ENCODE measurements around the gene IL12RB2.
"Not testable (repeated sequence)": the region's sequence is repeated elsewhere in the genome, so short reads cannot be mapped to it uniquely, and the experiment has no call there.

IL12RB2 gene

DNA sequence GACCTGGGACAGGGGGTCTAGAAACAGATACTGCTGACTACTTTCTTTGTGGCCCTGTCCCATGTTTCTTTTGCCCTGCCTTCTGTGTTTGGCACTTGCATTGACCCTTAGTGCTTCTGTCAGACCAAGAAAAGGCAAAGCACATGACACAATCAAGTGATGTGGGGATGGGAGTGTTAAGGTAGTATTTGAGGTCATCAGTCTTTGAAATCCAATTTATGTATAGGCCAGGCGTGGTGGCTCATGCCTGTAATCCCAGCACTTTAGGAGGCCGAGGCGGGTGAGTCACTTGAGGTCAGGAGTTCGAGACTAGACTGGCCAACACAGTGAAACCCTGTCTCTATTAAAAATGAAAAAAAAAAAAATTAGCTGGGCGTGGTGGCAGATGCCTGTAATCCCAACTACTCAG lies 96.5 kb downstream of the IL12RB2 start:
- no peak for DNase-seq

DNA sequence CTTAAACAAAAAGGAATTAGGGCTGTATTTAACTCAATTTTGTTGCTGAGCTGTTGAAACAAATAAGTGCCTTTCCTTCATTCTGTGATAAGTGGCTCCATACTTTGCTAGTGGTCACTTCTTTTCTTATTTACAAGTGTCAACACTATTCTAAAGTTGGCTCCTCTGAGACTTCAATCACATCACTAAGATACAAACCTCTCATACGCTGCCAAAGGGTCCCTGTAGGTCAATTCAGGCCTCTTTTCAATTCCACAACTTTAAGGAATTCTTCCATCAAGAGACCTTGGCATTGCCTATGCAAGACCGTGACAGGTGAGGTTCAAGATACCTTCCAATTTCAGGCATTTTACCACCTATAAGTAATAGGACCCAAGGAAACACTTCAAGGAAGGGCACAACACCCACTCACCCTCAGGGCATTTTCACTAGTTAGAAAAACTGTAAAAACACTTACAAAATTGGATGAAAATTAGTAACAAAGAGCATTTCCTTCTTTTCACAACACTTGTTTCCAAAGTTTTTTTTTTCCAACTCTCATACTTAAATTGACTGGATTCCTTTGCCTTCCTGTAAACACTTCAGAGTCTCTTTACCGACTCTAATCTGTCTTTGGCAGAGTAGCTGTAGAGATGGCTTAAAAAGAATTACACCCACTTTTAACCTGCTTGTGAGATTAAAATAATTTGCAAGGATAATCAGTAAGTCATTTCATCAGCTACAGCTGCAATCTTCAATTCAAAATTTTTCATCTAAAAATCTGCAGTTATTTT lies 98.0 kb downstream of the IL12RB2 start:
- no peak for DNase-seq

DNA sequence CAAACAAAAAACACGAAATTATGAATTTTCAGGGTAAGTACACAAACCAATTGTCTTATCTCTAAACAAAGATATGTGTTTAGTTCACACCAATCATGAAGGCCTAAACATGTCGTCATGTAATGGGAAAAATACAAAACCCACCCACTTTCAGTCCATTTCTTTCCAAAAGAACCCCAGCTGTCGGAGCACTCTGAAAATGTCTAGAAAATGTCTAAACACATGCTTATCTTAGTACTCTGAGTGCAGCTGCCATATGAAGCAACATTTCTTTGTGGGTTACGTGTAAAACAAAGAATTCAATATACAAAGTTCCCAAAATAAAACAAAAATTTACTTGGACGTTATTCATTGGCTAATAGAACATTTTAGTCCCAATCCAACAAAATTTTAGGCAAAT lies 99.8 kb downstream of the IL12RB2 start:
- DNase-seq = no peak

DNA sequence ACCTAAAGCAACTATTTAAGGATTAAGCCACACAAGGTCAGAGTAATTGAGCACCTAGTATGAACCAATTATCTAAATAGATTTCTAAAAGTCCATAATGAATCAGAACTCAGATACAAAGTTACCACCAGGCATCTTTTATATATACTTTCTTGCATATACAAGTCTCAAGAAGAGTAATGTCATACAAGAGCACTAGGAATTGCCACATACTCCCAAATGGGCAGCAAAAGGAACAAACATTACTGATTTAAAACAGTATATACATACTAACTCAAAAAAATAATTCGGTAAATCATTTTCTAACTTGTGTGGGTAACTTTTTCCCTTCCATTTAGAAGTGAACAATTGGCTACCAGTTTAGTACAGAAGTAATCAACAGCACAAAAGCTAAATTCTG lies 100.5 kb downstream of the IL12RB2 start:
- DNase-seq = no peak

DNA sequence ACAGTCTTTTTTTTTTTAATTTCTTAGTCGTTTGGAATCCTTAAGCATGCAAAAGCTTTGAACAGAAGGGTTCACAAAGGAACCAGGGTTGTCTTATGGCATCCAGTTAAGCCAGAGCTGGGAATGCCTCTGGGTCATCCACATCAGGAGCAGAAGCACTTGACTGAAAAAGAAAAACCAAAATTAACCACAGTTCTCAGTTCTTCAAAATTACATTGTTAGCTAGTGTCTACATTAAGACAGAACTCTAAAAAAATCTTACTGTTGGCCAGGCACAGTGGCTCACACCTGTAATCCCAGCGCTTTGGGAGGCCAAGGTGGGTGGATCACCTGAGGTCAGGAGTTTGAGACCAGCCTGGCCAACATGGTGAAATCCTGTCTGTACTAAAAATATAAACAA lies 105.4 kb downstream of the IL12RB2 start:
- DNase-seq = not testable (repeated sequence)

DNA sequence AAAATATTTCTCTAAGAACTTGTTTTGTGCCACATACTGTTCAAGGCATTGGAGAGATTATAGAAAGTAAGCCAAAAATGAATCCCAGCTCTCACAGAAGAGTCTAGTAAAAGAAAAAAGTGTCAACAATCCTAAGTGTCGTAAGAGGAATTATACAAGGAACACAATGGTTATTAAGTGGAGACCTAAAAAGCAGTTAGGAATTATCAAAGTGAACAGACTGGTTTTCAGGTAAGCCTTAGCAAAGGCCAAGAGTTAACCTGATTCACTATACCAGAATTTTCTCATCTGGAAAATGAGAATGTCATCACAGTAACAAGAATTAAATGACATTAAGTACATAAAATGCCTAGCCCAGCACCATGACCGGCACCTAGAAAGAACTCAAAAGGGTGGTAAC lies 106.9 kb downstream of the IL12RB2 start:
- no peak for DNase-seq

DNA sequence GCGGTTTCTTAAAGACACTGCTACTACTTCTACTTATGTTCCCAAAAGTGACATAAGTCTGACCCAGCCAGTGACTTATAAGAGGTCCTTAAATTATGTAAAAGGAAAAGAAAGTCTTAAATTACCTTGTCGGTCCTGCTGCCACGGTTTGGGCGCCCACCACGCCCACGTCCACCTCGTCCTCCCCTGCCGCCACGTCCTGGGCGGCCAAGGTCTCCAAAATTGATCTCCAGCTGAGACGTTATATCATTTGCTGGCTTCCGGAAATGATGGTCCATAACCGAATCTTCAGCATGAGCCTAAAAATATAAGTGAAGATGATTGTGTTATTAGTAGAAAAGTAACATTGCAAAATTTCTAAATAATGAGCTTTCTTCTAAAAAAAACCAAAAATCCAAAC lies 107.4 kb downstream of the IL12RB2 start:
- DNase-seq = no peak

DNA sequence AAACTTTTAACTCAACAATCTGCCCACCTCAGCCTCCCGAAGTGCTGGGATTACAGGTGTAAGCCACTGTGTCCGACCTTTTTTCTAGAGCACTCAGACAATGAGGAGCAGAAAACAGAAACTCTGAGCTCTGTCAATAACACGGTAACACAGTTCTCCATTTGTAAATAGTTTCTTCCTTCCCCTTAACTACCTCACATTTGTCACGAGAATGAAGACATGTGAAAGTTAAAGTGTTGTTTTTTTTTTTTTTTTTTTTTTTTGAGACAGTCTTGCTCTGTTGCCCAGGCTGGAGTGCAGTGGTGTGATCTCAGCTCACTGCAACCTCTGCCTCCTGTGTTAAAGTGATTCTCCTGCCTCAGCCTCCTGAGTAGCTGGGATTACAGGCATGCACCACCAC lies 110.1 kb downstream of the IL12RB2 start:
- DNase-seq = not testable (repeated sequence)

DNA sequence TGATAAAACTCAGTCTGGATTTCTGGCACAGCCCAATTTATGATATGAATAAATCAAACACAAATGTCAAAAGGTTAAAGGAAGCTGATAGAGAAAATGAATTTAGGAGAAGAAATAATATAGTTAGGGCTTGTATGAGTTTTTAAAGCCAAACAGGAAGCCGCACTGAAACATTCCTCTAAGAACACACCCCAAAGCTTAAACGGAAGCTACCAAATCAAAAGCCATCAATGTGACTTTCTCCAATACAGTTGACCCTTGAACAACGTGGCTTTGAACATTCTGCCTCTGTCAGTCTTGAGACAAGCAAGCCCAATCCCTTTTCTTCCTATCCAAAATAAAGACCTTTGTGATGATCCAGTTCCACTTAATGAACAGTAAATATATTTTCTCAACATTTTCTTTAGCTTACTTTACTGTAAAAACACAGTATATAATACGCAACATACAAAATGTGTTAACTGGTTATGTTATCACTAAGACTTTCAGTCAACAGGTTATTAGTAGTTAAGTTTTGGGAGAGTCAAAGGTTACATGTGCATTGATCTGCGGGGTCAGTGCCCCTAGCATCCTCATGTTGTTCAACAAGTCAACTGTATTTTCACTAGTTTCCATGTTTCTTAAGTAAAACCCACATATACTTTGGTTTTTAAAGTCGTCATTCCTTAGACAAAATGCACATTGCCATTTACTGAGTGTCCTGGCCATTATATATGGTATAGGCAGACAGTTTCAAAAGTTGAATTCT lies 111.3 kb downstream of the IL12RB2 start:
- DNase-seq = no peak

DNA sequence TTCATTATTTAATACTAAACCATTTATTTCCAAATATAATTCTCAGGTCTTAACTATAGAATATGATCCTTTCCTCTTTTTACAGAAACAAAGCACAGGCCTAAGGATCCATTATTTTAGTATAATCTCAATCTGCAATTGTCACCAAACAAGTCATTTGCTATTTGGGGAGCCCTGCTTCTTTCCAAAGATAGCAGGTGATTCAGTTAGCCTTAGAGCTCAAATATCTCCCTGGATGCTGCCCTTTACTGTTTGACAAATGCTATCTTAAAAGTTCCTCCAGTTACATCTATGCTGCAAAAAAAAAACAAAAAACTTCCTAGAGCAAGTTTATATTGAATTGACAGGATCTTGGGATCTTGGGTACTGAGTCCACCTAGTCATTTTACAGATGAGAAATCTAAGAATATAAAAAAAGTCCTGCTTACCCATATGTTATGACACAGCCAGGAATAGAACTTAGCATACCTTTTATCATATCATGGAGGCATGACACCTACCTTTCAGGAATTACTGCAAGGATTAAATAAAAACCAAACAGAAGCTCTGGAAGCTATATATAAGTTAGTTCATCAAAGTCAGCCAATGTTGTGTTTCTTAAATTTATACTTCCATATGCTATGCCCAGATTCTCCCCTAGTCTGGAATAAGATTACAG lies 113.3 kb downstream of the IL12RB2 start:
- DNase-seq = no peak

DNA sequence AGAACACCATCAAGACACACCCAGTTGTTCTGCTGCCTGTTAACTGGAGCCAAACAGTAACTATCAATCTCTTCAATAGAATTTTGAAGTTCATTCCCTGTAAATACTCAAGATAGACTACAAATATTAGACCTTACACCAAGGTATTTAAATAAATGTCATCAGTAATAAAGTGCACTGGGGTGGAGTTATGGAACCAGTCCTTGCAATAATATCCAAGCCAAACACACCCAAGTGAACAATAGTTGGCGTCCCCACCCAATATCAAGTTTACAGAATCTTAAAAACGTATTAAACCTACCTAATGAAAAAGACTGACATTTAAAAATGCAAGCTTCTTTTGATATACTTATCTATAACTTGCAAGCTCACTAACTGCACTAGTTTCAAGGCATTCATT lies 119.8 kb downstream of the IL12RB2 start:
- no peak for DNase-seq

DNA sequence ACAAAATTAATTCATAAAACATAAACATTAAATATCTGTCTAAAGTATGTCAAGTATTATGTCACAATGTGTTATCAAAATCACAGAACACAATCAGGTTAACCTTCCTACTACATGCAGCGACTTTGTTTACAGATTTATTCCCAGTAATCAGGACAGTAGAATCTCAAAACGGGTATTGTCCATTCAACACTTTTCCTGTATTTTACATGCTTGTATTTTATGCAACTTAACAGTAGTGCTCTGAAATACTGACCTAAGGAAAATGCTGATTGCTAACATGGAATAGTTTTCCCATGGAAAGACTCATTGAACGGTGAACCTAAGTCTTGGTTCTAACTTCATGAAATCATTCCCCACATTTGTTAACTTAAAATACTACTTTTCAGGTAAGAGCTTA lies 120.3 kb downstream of the IL12RB2 start:
- DNase-seq = no peak

DNA sequence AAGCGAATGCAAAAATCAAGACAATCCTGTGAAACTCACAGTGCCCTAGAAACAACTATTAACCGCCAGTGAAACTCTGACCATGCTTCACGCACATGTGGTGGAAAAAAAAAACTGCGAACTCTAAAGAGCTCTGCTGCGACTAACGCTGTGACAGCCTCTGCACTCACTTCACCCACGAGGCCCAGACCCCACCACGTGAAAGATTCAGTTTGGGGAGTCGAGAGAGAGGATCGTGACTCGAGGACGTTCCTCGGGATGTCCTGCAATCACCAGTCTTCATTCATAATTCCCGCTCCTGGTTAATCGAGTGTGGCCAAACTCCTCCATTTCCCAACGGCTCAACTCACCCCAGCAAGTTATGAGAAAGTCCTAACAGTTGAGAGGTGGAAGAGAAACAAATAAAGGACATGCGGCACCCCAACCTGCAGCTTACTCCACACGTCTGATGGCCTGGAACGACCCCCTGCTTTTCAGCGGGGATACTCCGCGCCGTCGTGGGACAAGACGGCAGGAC lies 121.4 kb downstream of the IL12RB2 start:
- peak; percentile 56 for DNase-seq

DNA sequence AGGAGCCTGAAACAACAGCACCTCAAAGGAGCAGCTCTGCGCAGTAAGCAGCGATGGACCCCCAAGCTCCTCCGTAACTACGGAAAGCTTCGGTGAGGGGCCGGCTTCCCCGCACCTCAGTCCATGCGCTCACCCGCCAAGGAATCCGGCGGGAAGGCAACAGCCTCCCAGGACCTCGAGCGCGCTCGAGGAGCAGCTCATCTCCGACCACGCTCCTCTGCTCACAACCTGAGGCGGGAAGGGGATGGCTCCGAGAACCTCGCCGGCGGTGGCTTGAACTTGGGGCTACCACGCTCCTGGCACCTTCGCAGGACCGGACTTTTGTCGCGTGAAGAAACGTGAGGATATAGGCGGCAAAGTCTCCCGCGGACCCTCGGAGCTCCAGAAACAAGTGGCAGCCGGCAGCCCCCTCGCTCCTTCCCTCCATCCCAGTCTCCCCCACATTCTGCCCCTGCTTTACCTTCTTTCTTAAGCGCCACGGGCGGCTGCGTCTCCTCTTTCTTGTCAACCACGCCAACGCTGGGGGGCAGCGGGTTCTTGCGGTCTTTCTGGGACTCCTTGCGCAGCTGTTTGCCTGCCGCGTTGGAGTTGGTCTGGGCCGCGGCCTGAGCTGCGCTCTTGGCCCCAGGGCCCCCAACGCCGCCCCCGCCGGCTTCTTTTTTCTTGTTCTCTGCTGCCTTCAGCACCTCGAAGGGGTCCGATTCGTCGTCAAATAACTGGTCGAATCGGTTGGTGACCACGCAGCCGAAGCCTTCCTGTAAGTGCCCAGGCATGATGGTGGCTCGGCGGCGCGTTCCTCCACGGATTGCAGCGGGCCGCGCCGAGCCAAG lies 122.1 kb downstream of the IL12RB2 start:
- DNase-seq = peak; percentile 40

DNA sequence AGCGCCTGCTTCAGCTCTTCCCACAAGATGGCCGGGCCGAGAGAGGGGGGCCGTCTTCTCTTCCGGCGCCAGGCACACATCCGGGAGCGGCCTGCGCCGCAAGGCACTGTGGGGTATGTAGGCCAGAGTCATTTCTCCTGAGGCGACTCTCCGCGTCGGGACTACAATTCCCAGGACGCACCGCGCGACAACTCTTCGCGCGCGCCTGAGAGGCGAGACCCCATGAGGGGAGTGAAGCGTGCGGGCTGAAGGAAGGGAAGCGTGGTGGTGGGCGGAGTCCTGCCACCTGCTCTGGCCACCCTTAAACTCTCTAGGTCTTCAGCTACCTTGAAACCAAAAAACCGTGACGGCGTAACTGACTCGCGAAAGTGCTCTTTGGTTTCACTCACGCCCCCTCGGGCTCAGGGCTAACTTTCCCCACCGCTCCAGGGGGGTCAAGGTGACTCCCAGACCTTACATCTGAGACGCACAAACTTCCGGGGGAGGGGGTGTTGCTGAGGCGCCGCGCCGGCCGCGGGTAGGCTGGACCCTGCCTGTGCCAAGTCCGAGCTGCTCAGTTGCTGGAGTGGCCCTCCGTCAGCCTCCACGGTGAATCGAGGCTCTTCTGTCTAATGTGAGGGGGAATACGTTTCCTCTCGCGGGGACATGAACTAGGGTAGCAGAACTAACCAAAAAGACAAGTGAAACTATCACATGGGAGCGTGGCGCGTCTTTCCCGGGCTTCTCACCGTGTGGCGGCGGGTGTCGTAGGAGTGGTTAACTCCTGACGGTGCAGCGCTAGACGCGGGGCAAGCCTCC lies 122.9 kb downstream of the IL12RB2 start, which contains the start of gene SERBP1:
SERBP1 (minus strand) TSS at position 45 of the 798 bp plus-strand sequence. CDS start 102 bp downstream, outside the sequence.
- peak; percentile 90 for DNase-seq

DNA sequence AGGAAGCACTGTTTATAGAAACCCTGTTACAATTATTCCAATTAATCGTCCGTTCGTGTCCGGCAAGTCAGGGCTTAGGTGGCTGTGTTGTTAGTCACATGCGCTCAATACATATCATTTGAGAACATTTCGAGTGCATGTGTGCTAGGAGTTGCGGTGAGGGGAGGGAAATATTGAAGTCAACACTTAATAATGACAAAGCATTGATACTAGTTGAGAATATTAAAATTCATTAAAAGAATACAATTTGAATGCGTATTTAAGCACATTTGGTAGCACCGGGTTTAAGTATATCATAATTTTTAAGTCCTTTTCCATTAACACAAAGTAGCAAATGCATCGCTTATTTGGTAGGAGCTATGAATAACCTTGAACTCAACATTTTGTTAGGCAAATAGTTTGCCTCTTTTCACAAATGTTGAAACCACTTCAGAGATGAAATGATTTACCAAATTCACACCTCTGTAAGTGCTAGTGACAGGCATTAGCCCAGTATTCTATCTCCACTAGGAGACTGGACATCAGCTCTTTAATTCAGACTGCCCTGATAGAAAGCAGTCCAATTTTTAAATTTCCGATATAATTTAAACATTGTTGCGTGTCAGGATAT lies 123.6 kb downstream of the IL12RB2 start:
- no peak for DNase-seq

DNA sequence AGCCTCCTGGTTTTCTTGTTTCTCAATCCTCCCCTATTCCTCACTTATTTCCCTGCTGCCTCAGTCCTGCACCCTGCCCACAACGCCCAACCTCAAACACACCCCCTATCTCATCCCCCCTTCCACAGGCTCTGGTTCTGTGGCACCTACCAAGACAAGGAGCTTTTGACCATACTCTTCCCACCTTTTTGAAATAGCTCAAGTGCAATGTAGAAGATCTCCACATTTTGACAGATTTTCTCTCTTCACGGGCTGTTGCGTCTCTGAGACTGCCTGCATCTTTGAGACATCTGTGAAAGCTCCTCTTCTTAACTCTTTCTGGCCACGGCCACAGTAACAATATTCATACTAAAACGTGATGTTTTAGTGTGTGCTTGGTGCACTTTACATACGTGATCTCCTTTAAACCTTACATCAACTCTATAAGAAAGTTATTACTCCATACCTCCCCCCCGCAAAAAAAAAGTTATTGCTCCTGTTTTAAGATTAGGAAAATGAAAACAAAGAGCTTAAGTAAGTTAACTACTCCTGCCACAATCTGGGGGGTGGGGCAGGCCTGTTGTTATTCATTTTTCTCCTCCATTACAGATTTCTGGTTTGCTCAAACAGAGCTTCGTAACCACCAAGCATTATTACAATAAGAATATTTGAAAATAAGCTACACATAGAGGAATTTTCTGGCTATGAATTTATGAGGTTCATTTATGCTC lies 124.4 kb downstream of the IL12RB2 start:
- DNase-seq = no peak

DNA sequence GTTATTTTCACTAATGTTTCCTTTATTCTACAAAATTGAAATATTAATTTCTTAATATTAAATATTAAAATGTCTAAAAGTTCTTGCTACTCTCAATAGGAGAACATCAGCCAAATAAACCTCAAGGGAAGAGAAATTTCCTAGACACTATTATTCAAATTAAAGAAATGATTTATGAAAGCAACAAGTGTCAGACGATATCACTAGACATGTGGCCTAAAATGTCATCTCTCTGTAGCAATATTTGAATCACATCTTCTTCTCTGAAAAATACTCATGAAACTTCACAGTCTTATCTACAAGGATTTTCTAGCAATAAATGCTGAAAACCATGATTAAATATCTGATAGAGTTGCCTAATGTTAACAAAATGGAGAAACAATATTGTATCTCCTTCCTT lies 125.1 kb downstream of the IL12RB2 start:
- no peak for DNase-seq

DNA sequence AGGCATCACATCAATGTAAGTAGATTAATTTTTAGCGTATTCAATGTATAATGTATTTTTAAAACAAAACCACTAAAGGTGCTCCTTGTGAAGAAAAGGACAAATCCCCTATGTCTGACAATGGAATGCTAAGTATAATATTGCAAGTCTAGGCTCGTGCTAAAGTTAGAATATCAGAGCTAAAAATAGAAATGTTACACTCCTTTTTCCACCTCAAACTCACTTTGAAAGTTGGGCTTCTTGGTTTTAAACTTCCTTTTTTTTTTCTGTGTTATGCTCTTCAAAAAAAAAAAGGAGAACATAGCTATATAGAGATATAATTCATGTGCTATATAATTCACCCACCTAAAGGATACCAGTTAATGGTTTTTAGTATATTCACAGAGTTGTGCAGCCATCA lies 126.2 kb downstream of the IL12RB2 start:
- DNase-seq = no peak

DNA sequence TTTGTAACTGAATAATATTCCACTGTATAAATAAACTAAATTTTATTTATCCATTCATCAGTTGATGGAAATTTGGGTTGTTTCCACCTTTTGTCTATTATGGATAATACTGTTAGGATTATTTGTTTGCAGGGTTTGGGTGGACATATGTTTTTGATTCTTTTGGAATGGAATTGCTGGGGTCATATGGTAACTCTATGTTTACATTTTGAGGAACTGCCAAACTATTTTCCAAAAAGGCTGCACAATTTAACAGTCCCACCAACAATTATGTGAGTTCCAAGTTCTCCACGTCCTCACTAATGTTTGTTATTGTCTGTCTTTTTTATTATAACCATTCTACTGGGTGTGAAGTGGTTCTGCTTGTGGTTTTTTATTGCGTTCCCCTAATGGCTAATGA lies 126.8 kb downstream of the IL12RB2 start:
- no peak for DNase-seq
